Neural crest cell (in vitro differentiated cells): Measurements from ENCODE around the gene SPATA25. TPM values are rescaled to one million over a fixed set of nuclear protein-coding genes. Genes with fewer than 3 reads are reported as not detected.

Experiments
- DNase-seq: peaks from one replicate; pipeline ENCODE4 v3.0.0; 2021; ENCODE audit warnings: low read depth, mixed read lengths, low spot score
- H3K27ac Mint-ChIP-seq: one replicate; pipeline ENCODE4 v1.8.0; 2021; ENCODE audit warnings: mild to moderate bottlenecking, mixed read lengths; ENCODE audit not compliant: unreplicated experiment
- H3K27me3 Mint-ChIP-seq: 2 replicates; pipeline ENCODE4 v1.8.0; 2021; ENCODE audit warnings: low read depth, mild to moderate bottlenecking, mixed read lengths
- H3K36me3 Mint-ChIP-seq: 2 replicates; pipeline ENCODE4 v1.8.0; 2021; ENCODE audit warnings: low read depth, mild to moderate bottlenecking, mixed read lengths
- H3K4me1 Mint-ChIP-seq: 2 replicates; pipeline ENCODE4 v1.8.0; 2021; ENCODE audit warnings: mixed read lengths
- H3K4me3 Mint-ChIP-seq: one replicate; pipeline ENCODE4 v1.8.0; 2021; ENCODE audit warnings: mild to moderate bottlenecking, mixed read lengths
- H3K9me3 Mint-ChIP-seq: 2 replicates; pipeline ENCODE4 v1.8.0; 2021; ENCODE audit warnings: mixed read lengths
- CTCF ChIP-seq: fragments of 200-600 bp; sonication (generic); conservative IDR thresholded peaks from 2 replicates; pipeline ENCODE4 v1.5.0; 2021; ENCODE audit warnings: antibody characterized with exemption, mild to moderate bottlenecking
- total RNA-seq: library from RNA; stranded (reverse); gene quantifications from 2 replicates; pipeline ENCODE4 v1.2.1, GENCODE V29; 2021

SPATA25 gene
- total RNA-seq, 1 donor from 2014 or later, result 2.2 TPM

GRCh38 chr20:45910670-45911485 is 23.5 kb upstream of the SPATA25 start:
- no peak for TF ChIP-seq CTCF
- Mint-ChIP-seq H3K4me1 (peaks cover 20% of the 10 kb centered on the region), H3K27ac (peak overlapping the region; percentile 96), H3K27me3 (peaks cover 3% of the 10 kb centered on the region), H3K4me3 (peak overlapping the region; percentile 77), H3K9me3 (no peaks in the 10 kb centered on the region), H3K36me3 (peaks cover 7% of the 10 kb centered on the region)
- peak; percentile 99 for DNase-seq

GRCh38 chr20:45909817-45910669 is 22.6 kb upstream of the SPATA25 start:
- Mint-ChIP-seq H3K9me3 (no peaks in the 10 kb centered on the region), H3K4me3 (peak overlapping the region; percentile 77), H3K4me1 (peaks cover 20% of the 10 kb centered on the region), H3K27me3 (peaks cover 3% of the 10 kb centered on the region), H3K36me3 (peaks cover 7% of the 10 kb centered on the region), H3K27ac (peak overlapping the region; percentile 57)
- no peak for DNase-seq
- TF ChIP-seq CTCF, result no peak

GRCh38 chr20:45909336-45909808 is 21.9 kb upstream of the SPATA25 start:
- Mint-ChIP-seq H3K4me1 (peaks cover 20% of the 10 kb centered on the region), H3K27ac (no peak overlapping the region), H3K27me3 (peaks cover under 1% of the 10 kb centered on the region), H3K9me3 (no peaks in the 10 kb centered on the region), H3K4me3 (no peak overlapping the region), H3K36me3 (peaks cover 7% of the 10 kb centered on the region)
- no peak for TF ChIP-seq CTCF
- no peak for DNase-seq

GRCh38 chr20:45908084-45908483 is 20.7 kb upstream of the SPATA25 start:
- no peak overlapping the region for H3K27ac Mint-ChIP-seq
- H3K36me3 Mint-ChIP-seq, result peaks cover 7% of the 10 kb centered on the region
- no peaks in the 10 kb centered on the region for H3K27me3 Mint-ChIP-seq
- no peak for DNase-seq
- no peaks in the 10 kb centered on the region for H3K9me3 Mint-ChIP-seq
- no peak for TF ChIP-seq CTCF
- peaks cover 20% of the 10 kb centered on the region for H3K4me1 Mint-ChIP-seq
- H3K4me3 Mint-ChIP-seq, result peak overlapping the region; percentile 55

- no peak overlapping the region for H3K27ac Mint-ChIP-seq
- H3K4me1 Mint-ChIP-seq, result peaks cover 19% of the 10 kb centered on the region
- H3K36me3 Mint-ChIP-seq, result peaks cover 7% of the 10 kb centered on the region
- H3K4me3 Mint-ChIP-seq, result no peak overlapping the region
- DNase-seq, result no peak
- H3K27me3 Mint-ChIP-seq, result no peaks in the 10 kb centered on the region
- no peak for TF ChIP-seq CTCF
- no peaks in the 10 kb centered on the region for H3K9me3 Mint-ChIP-seq
These were observed 20.0 kb upstream of the SPATA25 start for GRCh38 chr20:45907219-45907948.
